Transverse colon (tissue), 4 donors: ENCODE data around the gene PNMA8C.

Source experiments
- EP300 ChIP-seq: sonication (generic); formaldehyde crosslinking; IDR thresholded peaks from one replicate; pipeline ENCODE4 v1.6.1; 2017; ENCODE audit warnings: antibody characterized with exemption, low read depth
- POLR2A ChIP-seq: fragments of 450-650 bp; IDR thresholded peaks from one replicate; pipeline ENCODE4 v1.6.1; 2016; ENCODE audit warnings: antibody characterized with exemption, mild to moderate bottlenecking, moderate library complexity
- POLR2AphosphoS5 ChIP-seq, 3 donors: sonication (generic); formaldehyde crosslinking; IDR thresholded peaks; one replicate each; pipeline ENCODE4 v1.6.1; 2016; ENCODE audit warnings: antibody characterized with exemption in 3 of 3
- TF ChIP-seq, protein P1 (sequence below), 5 experiments: fragments of 200-600 bp in 3 of 5; fragments of 450-650 bp in 2 of 5; sonication (generic) in 3 of 5; IDR thresholded peaks; 1 replicate in 2 of 5; 2 replicates in 3 of 5; pipeline ENCODE4 v1.5.1; 2016 to 2017; ENCODE audit warnings: antibody characterized with exemption in 5 of 5, inconsistent platforms in 3 of 5, mild to moderate bottlenecking in 2 of 5, moderate library complexity in 1 of 5

GRCh38 chr19:46390866-46391265, 37.9 kb downstream of the PNMA8C start:
- TF ChIP-seq POLR2A (no peak), EP300 (no peak), POLR2AphosphoS5 (IDR thresholded peaks at IDR 0.05) (no peak)
- TF ChIP-seq, protein P1, sequence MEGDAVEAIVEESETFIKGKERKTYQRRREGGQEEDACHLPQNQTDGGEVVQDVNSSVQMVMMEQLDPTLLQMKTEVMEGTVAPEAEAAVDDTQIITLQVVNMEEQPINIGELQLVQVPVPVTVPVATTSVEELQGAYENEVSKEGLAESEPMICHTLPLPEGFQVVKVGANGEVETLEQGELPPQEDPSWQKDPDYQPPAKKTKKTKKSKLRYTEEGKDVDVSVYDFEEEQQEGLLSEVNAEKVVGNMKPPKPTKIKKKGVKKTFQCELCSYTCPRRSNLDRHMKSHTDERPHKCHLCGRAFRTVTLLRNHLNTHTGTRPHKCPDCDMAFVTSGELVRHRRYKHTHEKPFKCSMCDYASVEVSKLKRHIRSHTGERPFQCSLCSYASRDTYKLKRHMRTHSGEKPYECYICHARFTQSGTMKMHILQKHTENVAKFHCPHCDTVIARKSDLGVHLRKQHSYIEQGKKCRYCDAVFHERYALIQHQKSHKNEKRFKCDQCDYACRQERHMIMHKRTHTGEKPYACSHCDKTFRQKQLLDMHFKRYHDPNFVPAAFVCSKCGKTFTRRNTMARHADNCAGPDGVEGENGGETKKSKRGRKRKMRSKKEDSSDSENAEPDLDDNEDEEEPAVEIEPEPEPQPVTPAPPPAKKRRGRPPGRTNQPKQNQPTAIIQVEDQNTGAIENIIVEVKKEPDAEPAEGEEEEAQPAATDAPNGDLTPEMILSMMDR (IDR thresholded peaks at IDR 0.05) = no peak
